Upper lobe of right lung (tissue), 1 donor: ENCODE results near the gene MON1A. TPM values are rescaled to one million over a fixed set of nuclear protein-coding genes. Genes with fewer than 3 reads are reported as not detected.
"Not testable (repeated sequence)": the region's sequence is repeated elsewhere in the genome, so short reads cannot be mapped to it uniquely, and the experiment has no call there.

Experiments used
- ATAC-seq: fragments of 200-7000 bp; cut with Tn5 transposase; one replicate; pipeline ENCODE4 v1.9.1; 2020; ENCODE audit warnings: mild to moderate bottlenecking, moderate library complexity
- DNase-seq: peaks from one replicate; pipeline ENCODE4 v3.0.0-alpha.2; 2020
- H3K27ac ChIP-seq: fragments of 200-600 bp; one replicate; pipeline ENCODE4 v1.8.0; 2022
- H3K27me3 ChIP-seq: fragments of 200-600 bp; one replicate; pipeline ENCODE4 v1.8.0; 2022; ENCODE audit warnings: mild to moderate bottlenecking
- H3K36me3 ChIP-seq: fragments of 200-600 bp; one replicate; pipeline ENCODE4 v1.8.0; 2022
- H3K4me1 ChIP-seq: fragments of 200-600 bp; one replicate; pipeline ENCODE4 v1.8.0; 2022
- H3K4me3 ChIP-seq: fragments of 200-600 bp; one replicate; pipeline ENCODE4 v1.8.0; 2022; ENCODE audit warnings: mild to moderate bottlenecking
- H3K9me3 ChIP-seq: fragments of 200-600 bp; one replicate; pipeline ENCODE4 v1.8.0; 2022
- CTCF ChIP-seq: fragments of 200-600 bp; IDR thresholded peaks from one replicate; pipeline ENCODE4 v1.8.0; 2022; ENCODE audit warnings: antibody characterized with exemption
- intact Hi-C: fragments of 100-400 bp; cut with DNase I; formaldehyde crosslinking; loops from one replicate; pipeline ENCODE4 v1.11.0; 2022
- total RNA-seq: library from RNA; stranded (reverse); fragmentation: NEBNext Ultra II Directional; extraction: Animal tissue kit (Norgen Biotek cat#: 25700); gene quantifications from one replicate; pipeline ENCODE4 v1.2.1, GENCODE V29; 2021
- donor health status: DM: no; HTN: yes; CAD: no; lungs with severe emphysema.

The MON1A gene
- total RNA-seq, 1 donor from 2014 or later, result 10.2 TPM

DNA sequence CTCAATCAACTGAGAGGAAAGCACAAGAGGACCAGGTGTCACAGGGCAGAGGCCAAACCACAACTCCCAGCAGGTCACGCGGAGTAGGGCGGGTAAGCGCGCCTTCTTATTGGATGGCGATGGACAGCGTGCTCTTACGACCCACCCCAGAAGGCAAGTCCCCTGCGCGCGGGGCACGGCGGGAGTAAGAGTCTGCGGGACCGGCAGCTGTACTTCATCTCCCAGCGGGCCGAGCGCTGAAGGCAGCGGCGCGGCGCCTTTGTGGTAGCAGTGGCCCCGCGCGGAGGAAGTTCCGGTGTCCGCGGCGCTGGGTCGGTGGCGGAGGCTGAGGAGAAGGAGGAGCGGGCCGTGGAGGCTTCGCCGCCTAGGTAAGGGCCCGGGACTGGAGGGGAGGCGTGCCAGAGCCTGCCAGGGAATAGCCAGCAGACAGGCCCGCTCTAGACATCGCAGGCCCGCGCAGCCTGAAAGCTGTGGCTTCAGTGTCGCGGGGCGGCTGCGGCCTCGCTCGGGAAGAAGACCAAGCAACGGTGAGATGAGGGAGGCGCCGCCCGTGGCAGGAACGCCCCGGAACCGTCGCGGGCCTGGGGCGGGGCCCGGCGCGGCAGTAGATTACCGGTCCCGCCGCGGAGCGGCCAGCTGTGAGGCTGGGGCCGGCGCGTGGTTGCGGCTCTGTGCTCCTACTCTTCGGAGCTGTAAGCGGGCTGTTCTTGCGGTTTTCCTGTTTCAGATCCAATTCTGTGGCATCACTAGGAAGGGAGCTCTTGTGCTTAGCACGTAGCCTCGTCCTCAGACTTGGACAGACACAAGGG, 10.5 kb upstream of the MON1A start, which contains the start of gene RBM6:
Gene RBM6, plus strand, starts transcription at position 293 of the 809 bp plus-strand sequence. CDS start 22,492 bp downstream, outside the sequence.
- no peak for TF ChIP-seq CTCF
- Histone ChIP-seq H3K36me3 (no peaks in the 10 kb centered on the region), H3K9me3 (no peaks in the 10 kb centered on the region), H3K4me1 (peaks cover 22% of the 10 kb centered on the region), H3K27me3 (no peaks in the 10 kb centered on the region), H3K4me3 (peak within 1 kb of the TSS; percentile 82), H3K27ac (peak within 1 kb of the TSS; percentile 92)
- intact Hi-C loops, result no loop called here
- DNase-seq (peak; percentile 99), ATAC-seq (peak; percentile 99)

- Histone ChIP-seq H3K4me1 (peaks cover 16% of the 10 kb centered on the region), H3K4me3 (no peak overlapping the region), H3K36me3 (no peaks in the 10 kb centered on the region), H3K27ac (no peak overlapping the region), H3K27me3 (no peaks in the 10 kb centered on the region), H3K9me3 (no peaks in the 10 kb centered on the region)
- DNase-seq (no peak), ATAC-seq (no peak)
- TF ChIP-seq CTCF, result no peak
- intact Hi-C loops, result no loop called here
These were observed 7.5 kb upstream of the MON1A start for GRCh38 chr3:49937090-49937489.

GRCh38 chr3:49932281-49932680, 2.7 kb upstream of the MON1A start:
- intact Hi-C loops, H3K36me3 ChIP-seq, H3K27ac ChIP-seq, DNase-seq, ATAC-seq, H3K4me3 ChIP-seq, H3K9me3 ChIP-seq, H3K27me3 ChIP-seq: not testable (repeated sequence)
- H3K4me1 ChIP-seq, result peaks cover 11% of the 10 kb centered on the region

DNA sequence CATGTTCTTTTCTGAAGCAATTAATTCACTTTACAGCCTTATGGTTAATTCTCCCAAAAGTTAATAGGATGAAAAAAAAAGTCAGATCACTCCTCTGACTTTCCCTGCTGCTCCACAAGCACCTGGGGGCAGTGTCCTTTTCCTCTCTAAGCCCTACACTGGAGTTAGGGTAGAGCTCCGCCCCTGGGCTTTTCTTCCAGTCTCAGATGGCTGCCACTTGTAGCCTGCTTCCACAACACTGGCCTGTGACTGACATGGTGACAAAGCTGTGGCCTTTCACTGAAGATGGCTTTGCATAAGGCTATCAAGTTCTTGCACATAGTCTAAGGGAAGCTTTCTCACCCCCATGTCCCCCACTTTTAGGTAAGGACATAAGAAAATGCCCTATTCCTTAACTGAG, 1.3 kb upstream of the MON1A start:
- Histone ChIP-seq H3K36me3 (no peaks in the 10 kb centered on the region), H3K4me3 (no peak overlapping the region), H3K27ac (no peak overlapping the region), H3K27me3 (no peaks in the 10 kb centered on the region), H3K4me1 (peaks cover 11% of the 10 kb centered on the region), H3K9me3 (no peaks in the 10 kb centered on the region)
- ATAC-seq (no peak), DNase-seq (no peak)
- TF ChIP-seq CTCF, result no peak
- intact Hi-C loops, result no loop called here

GRCh38 chr3:49930168-49930690, 618 bp upstream of the MON1A start:
- ATAC-seq (no peak), DNase-seq (no peak)
- H3K4me3 ChIP-seq, result peak overlapping the region; percentile 81
- intact Hi-C loops, result no loop called here
- H3K27me3 ChIP-seq, result no peaks in the 10 kb centered on the region
- H3K36me3 ChIP-seq, result no peaks in the 10 kb centered on the region
- H3K4me1 ChIP-seq, result peaks cover 11% of the 10 kb centered on the region
- peak overlapping the region; percentile 85 for H3K27ac ChIP-seq
- no peaks in the 10 kb centered on the region for H3K9me3 ChIP-seq
- TF ChIP-seq CTCF, result no peak

GRCh38 chr3:49928481-49929017, 1.1 kb downstream of the MON1A start:
- peak; percentile 37 for ATAC-seq
- peak overlapping the region; percentile 85 for H3K27ac ChIP-seq

More at GRCh38 chr3:49928481-49929017, 1.1 kb downstream of the MON1A start:
- Histone ChIP-seq H3K4me1 (peaks cover 11% of the 10 kb centered on the region), H3K4me3 (peak overlapping the region; percentile 81), H3K9me3 (no peaks in the 10 kb centered on the region), H3K27me3 (no peaks in the 10 kb centered on the region), H3K36me3 (no peaks in the 10 kb centered on the region)
- TF ChIP-seq CTCF, result no peak
- intact Hi-C loops, result no loop called here
- DNase-seq, result no peak
